ENCODE results near the gene MYEF2.

Gene MYEF2

GRCh38 chr15:48102167-48102566, 75.9 kb downstream of the MYEF2 start:
- no peak overlapping the region for H3K4me3 ChIP-seq (ENCODE audit: low read depth, low read length)
- peaks cover 12% of the 10 kb centered on the region for H3K4me1 ChIP-seq
- no peak for DNase-seq
- no peaks in the 10 kb centered on the region; the same call in 1 of the 2 replicates for H3K27me3 ChIP-seq
- H3K9me3 ChIP-seq, result no peaks in the 10 kb centered on the region
- no peaks in the 10 kb centered on the region for H3K36me3 ChIP-seq
- no peak for TF ChIP-seq CTCF (IDR thresholded peaks at IDR 0.05; ENCODE audit: low read depth, low read length)

- Histone ChIP-seq H3K27me3 (no peaks in the 10 kb centered on the region; the same call in 1 of the 2 replicates), H3K4me1 (peaks cover 12% of the 10 kb centered on the region), H3K4me3 (ENCODE audit: low read depth, low read length) (no peak overlapping the region), H3K9me3 (no peaks in the 10 kb centered on the region), H3K36me3 (no peaks in the 10 kb centered on the region)
- TF ChIP-seq CTCF (IDR thresholded peaks at IDR 0.05; ENCODE audit: low read depth, low read length), result no peak
- no peak for DNase-seq
Measured at GRCh38 chr15:48101376-48101961, 76.6 kb downstream of the MYEF2 start.

- H3K9me3 ChIP-seq, result no peaks in the 10 kb centered on the region
- no peak for DNase-seq
- peaks cover 12% of the 10 kb centered on the region for H3K4me1 ChIP-seq
- H3K4me3 ChIP-seq (ENCODE audit: low read depth, low read length), result no peak overlapping the region
- TF ChIP-seq CTCF (IDR thresholded peaks at IDR 0.05; ENCODE audit: low read depth, low read length), result no peak
- H3K36me3 ChIP-seq, result no peaks in the 10 kb centered on the region
- H3K27me3 ChIP-seq, result no peaks in the 10 kb centered on the region; the same call in 1 of the 2 replicates
Measured at GRCh38 chr15:48097264-48097663, 80.8 kb downstream of the MYEF2 start.

- Histone ChIP-seq H3K4me3 (ENCODE audit: low read depth, low read length) (no peak overlapping the region), H3K4me1 (peaks cover 12% of the 10 kb centered on the region), H3K36me3 (no peaks in the 10 kb centered on the region), H3K27me3 (no peaks in the 10 kb centered on the region; the same call in 1 of the 2 replicates), H3K9me3 (no peaks in the 10 kb centered on the region)
- TF ChIP-seq CTCF (IDR thresholded peaks at IDR 0.05; ENCODE audit: low read depth, low read length), result no peak
- no peak for DNase-seq
Measured at GRCh38 chr15:48096813-48097212, 81.3 kb downstream of the MYEF2 start.

- peaks cover 12% of the 10 kb centered on the region for H3K4me1 ChIP-seq
- no peaks in the 10 kb centered on the region; the same call in 1 of the 2 replicates for H3K27me3 ChIP-seq
- no peak for DNase-seq
- no peaks in the 10 kb centered on the region for H3K36me3 ChIP-seq
- no peak for TF ChIP-seq CTCF (IDR thresholded peaks at IDR 0.05; ENCODE audit: low read depth, low read length)
- no peaks in the 10 kb centered on the region for H3K9me3 ChIP-seq
- H3K4me3 ChIP-seq (ENCODE audit: low read depth, low read length), result no peak overlapping the region
Measured at GRCh38 chr15:48096355-48096786, 81.7 kb downstream of the MYEF2 start.

GRCh38 chr15:48091522-48091921, 86.6 kb downstream of the MYEF2 start:
- TF ChIP-seq CTCF (IDR thresholded peaks at IDR 0.05; ENCODE audit: low read depth, low read length), result no peak
- H3K36me3 ChIP-seq, result no peaks in the 10 kb centered on the region
- H3K4me3 ChIP-seq (ENCODE audit: low read depth, low read length), result no peak overlapping the region
- H3K4me1 ChIP-seq, result no peaks in the 10 kb centered on the region
- DNase-seq, result no peak
- H3K27me3 ChIP-seq, result no peaks in the 10 kb centered on the region
- H3K9me3 ChIP-seq, result no peaks in the 10 kb centered on the region

Data from BE2C (cell line).